H1 (cell line): Measurements from ENCODE around the gene TBCB. TPM values are rescaled to one million over a fixed set of nuclear protein-coding genes. Genes with fewer than 3 reads are reported as not detected.

Experiments used
- CTCF ChIA-PET: fragments of 300-600 bp; sonication (Branson Sonifier 250); formaldehyde crosslinking; loops from one replicate; lab custom pipeline; 2021; ENCODE audit not compliant: partially characterized antibody; lab: Charles Lee
- POLR2A ChIA-PET: fragments of 300-600 bp; sonication (Branson Sonifier 250); formaldehyde crosslinking; loops from one replicate; lab custom pipeline; 2021; ENCODE audit warnings: inconsistent platforms; ENCODE audit not compliant: partially characterized antibody; lab: Charles Lee
- DNase-seq, 2 experiments: peaks; one replicate each; pipeline versions ENCODE4 v3.0.0 to v3.0.0-alpha.2; 2010 to 2022; ENCODE audit warnings: low spot score in 2 of 2, low read depth in 1 of 2, mixed read lengths in 1 of 2
- FAIRE-seq: peaks from 2 replicates; lab custom pipeline; 2011; peaks lifted over from hg19 to GRCh38; lab: Jason Lieb, UNC
- H2AFZ ChIP-seq: 2 replicates; pipeline ENCODE4 v1.8.1; 2012; ENCODE audit warnings: low read length, inconsistent platforms
- H2AK5ac ChIP-seq: 2 replicates; pipeline ENCODE4 v1.6.1; 2013; ENCODE audit warnings: low read depth, low read length
- H2BK120ac ChIP-seq: replicated peaks from 2 replicates; pipeline ENCODE3; 2013; ENCODE audit warnings: low read depth, low read length, inconsistent platforms
- H2BK12ac ChIP-seq: 2 replicates; pipeline ENCODE4 v1.6.1; 2013; ENCODE audit warnings: low read depth, low read length
- H2BK15ac ChIP-seq: 2 replicates; pipeline ENCODE4 v1.6.1; 2013; ENCODE audit warnings: low read length
- H2BK20ac ChIP-seq: 2 replicates; pipeline ENCODE4 v1.6.1; 2013; ENCODE audit warnings: low read length
- H2BK5ac ChIP-seq: 2 replicates; pipeline ENCODE4 v1.6.1; 2013; ENCODE audit warnings: low read depth, low read length
- H3K14ac ChIP-seq: 2 replicates; pipeline ENCODE4 v1.6.1; 2013; ENCODE audit warnings: inconsistent platforms; ENCODE audit not compliant: insufficient read length
- H3K18ac ChIP-seq: 2 replicates; pipeline ENCODE4 v1.6.1; 2013; ENCODE audit warnings: low read length; ENCODE audit errors: extremely low read depth
- H3K23ac ChIP-seq: 2 replicates; pipeline ENCODE4 v1.6.1; 2013; ENCODE audit warnings: inconsistent platforms; ENCODE audit not compliant: insufficient read length
- H3K23me2 ChIP-seq: 2 replicates; pipeline ENCODE4 v1.6.1; 2013; ENCODE audit warnings: low read depth, low read length
- H3K27ac ChIP-seq: 2 replicates; pipeline ENCODE4 v1.6.1; 2011; ENCODE audit warnings: low read depth, low read length, inconsistent platforms
- H3K27me3 ChIP-seq, 4 experiments: replicated peaks in 1 of 4; 1 replicate in 1 of 4; 2 replicates in 3 of 4; pipeline versions ENCODE4 v1.6.1 to v1.8.1; 2011 to 2013; ENCODE audit warnings: low read length in 3 of 4, mild to moderate bottlenecking in 3 of 4, inconsistent platforms in 2 of 4, mixed read lengths in 2 of 4, moderate library complexity in 1 of 4; ENCODE audit not compliant: control insufficient read depth in 3 of 4, insufficient read depth in 3 of 4; ENCODE audit errors: extremely low read depth in 1 of 4
- H3K36me3 ChIP-seq, 4 experiments: 2 replicates each; pipeline versions ENCODE4 v1.6.1 to v1.8.1; 2011 to 2013; ENCODE audit warnings: mild to moderate bottlenecking in 4 of 4, low read length in 3 of 4, moderate library complexity in 2 of 4, control low read depth in 1 of 4, inconsistent platforms in 1 of 4; ENCODE audit not compliant: insufficient read depth in 4 of 4, control insufficient read depth in 2 of 4
- H3K4ac ChIP-seq: replicated peaks from 2 replicates; pipeline ENCODE3; 2013; ENCODE audit warnings: low read length, low read depth, mixed read lengths, inconsistent platforms; ENCODE audit not compliant: insufficient read length
- H3K4me1 ChIP-seq, 4 experiments: replicated peaks in 1 of 4; 1 replicate in 1 of 4; 2 replicates in 3 of 4; pipeline versions ENCODE4 v1.6.1 to v1.8.1; 2011 to 2013; ENCODE audit warnings: low read length in 3 of 4, inconsistent platforms in 2 of 4, mixed read lengths in 1 of 4; ENCODE audit not compliant: insufficient read depth in 4 of 4, control insufficient read depth in 3 of 4
- H3K4me2 ChIP-seq, 2 experiments: 2 replicates each; pipeline versions ENCODE4 v1.6.1 to v1.8.1; 2011 to 2013; ENCODE audit warnings: low read depth in 2 of 2, low read length in 2 of 2, control low read depth in 1 of 2, inconsistent platforms in 1 of 2, mild to moderate bottlenecking in 1 of 2; ENCODE audit not compliant: insufficient read depth in 1 of 2
- H3K4me3 ChIP-seq, 4 experiments: fragments of 200-600, 300-600 bp in 1 of 4; sonication (generic), shearing (Covaris generic), sonication (Bioruptor Twin) in 1 of 4; 2 replicates each; pipeline versions ENCODE4 v1.5.1 to v1.8.1; 2011 to 2016; ENCODE audit warnings: low read length in 4 of 4, low read depth in 3 of 4, control low read depth in 2 of 4, inconsistent platforms in 2 of 4, mild to moderate bottlenecking in 2 of 4, mixed read lengths in 1 of 4, moderate library complexity in 1 of 4; ENCODE audit not compliant: insufficient read depth in 2 of 4; ENCODE audit errors: extremely low read depth in 1 of 4
- H3K56ac ChIP-seq: replicated peaks from 2 replicates; pipeline ENCODE3; 2013; ENCODE audit warnings: low read depth, mild to moderate bottlenecking, mixed read lengths, low read length, inconsistent platforms; ENCODE audit not compliant: insufficient read length
- H3K79me1 ChIP-seq: 2 replicates; pipeline ENCODE4 v1.6.1; 2013; ENCODE audit warnings: low read depth, low read length, control low read depth
- H3K79me2 ChIP-seq, 2 experiments: 2 replicates each; pipeline versions ENCODE4 v1.6.1 to v1.8.1; 2012 to 2013; ENCODE audit warnings: low read length in 2 of 2, mild to moderate bottlenecking in 2 of 2, inconsistent platforms in 1 of 2; ENCODE audit not compliant: insufficient read depth in 2 of 2, control insufficient read depth in 1 of 2
- H3K9ac ChIP-seq, 4 experiments: replicated peaks in 1 of 4; 1 replicate in 1 of 4; 2 replicates in 3 of 4; pipeline versions ENCODE4 v1.6.1 to v1.8.1; 2011 to 2013; ENCODE audit warnings: low read depth in 3 of 4, low read length in 3 of 4, control low read depth in 2 of 4, mild to moderate bottlenecking in 2 of 4, moderate library complexity in 2 of 4, inconsistent platforms in 1 of 4; ENCODE audit errors: extremely low read depth in 1 of 4
- H3K9me3 ChIP-seq, 2 experiments: 2 replicates each; pipeline versions ENCODE4 v1.6.1 to v1.8.1; 2012 to 2013; ENCODE audit warnings: mild to moderate bottlenecking in 2 of 2, moderate library complexity in 2 of 2, control low read depth in 1 of 2, inconsistent platforms in 1 of 2, low read depth in 1 of 2, low read length in 1 of 2, mixed read lengths in 1 of 2; ENCODE audit not compliant: insufficient read depth in 2 of 2
- H4K20me1 ChIP-seq, 2 experiments: replicated peaks in 1 of 2; 2 replicates each; pipeline versions ENCODE3 to v1.8.1; 2011 to 2013; ENCODE audit warnings: inconsistent platforms in 2 of 2, low read length in 2 of 2, mild to moderate bottlenecking in 1 of 2; ENCODE audit not compliant: insufficient read depth in 2 of 2, control insufficient read depth in 1 of 2
- H4K5ac ChIP-seq: 2 replicates; pipeline ENCODE4 v1.6.1; 2013; ENCODE audit warnings: low read length, low read depth, mixed read lengths, inconsistent platforms; ENCODE audit not compliant: insufficient read length
- H4K8ac ChIP-seq: 2 replicates; pipeline ENCODE4 v1.8.0; 2013; ENCODE audit warnings: mild to moderate bottlenecking, moderate library complexity, low read length, inconsistent platforms; ENCODE audit not compliant: insufficient read depth; ENCODE audit errors: extremely low read depth
- H4K91ac ChIP-seq: replicated peaks from 2 replicates; pipeline ENCODE3; 2013; ENCODE audit warnings: low read length, mixed read lengths, inconsistent platforms; ENCODE audit not compliant: insufficient read length
- CBX5 ChIP-seq: fragments of 300-800, 300-1000 bp; sonication (generic); IDR thresholded peaks from 2 replicates; pipeline ENCODE4 v1.7.1; 2016; ENCODE audit warnings: antibody characterized with exemption, low read length, low read depth
- CEBPB ChIP-seq: IDR thresholded peaks from 2 replicates; pipeline ENCODE4 v1.6.1; 2012; ENCODE audit warnings: low read depth, low read length
- EGR1 ChIP-seq: IDR thresholded peaks from 2 replicates; pipeline ENCODE4 v1.6.1; 2011; ENCODE audit warnings: low read depth, low read length, borderline replicate concordance
- GABPA ChIP-seq: IDR thresholded peaks from 2 replicates; pipeline ENCODE4 v1.6.1; 2011; ENCODE audit warnings: mild to moderate bottlenecking, low read length, moderate library complexity, borderline replicate concordance; ENCODE audit not compliant: insufficient read depth
- KDM5A ChIP-seq: fragments of 200-600 bp; IDR thresholded peaks from 2 replicates; pipeline ENCODE4 v1.7.1; 2012; ENCODE audit warnings: mild to moderate bottlenecking, low read length, inconsistent platforms, mixed read lengths
- POLR2AphosphoS5 ChIP-seq: IDR thresholded peaks from 2 replicates; pipeline ENCODE4 v1.6.1; 2011; ENCODE audit warnings: low read depth, low read length
- POU5F1 ChIP-seq: IDR thresholded peaks from 2 replicates; pipeline ENCODE4 v1.6.1; 2011; ENCODE audit warnings: low read depth, mild to moderate bottlenecking, low read length, moderate library complexity
- RNF2 ChIP-seq: fragments of 200-900, 300-1000 bp; sonication (generic); IDR thresholded peaks from 2 replicates; pipeline ENCODE4 v1.7.1; 2016; ENCODE audit warnings: borderline replicate concordance, low read depth, mild to moderate bottlenecking, antibody characterized with exemption, low read length; ENCODE audit not compliant: poor library complexity, severe bottlenecking; ENCODE audit errors: missing control alignments
- SRF ChIP-seq: IDR thresholded peaks from 2 replicates; pipeline ENCODE4 v1.6.1; 2011; ENCODE audit warnings: mild to moderate bottlenecking, low read depth, low read length, moderate library complexity
- WGBS, 2 experiments: shearing (Covaris generic) in 1 of 2; methylation state at CpG; one replicate each; pipeline versions ENCODE4 v1.1.6 to v1.1.7; 2013 to 2015; ENCODE audit warnings: low lambda C conversion rate in 2 of 2, mixed read lengths in 2 of 2, inconsistent platforms in 1 of 2, low coverage in 1 of 2, missing lambda C conversion rate in 1 of 2; ENCODE audit not compliant: insufficient replicate concordance in 2 of 2, insufficient coverage in 1 of 2, insufficient read length in 1 of 2; ENCODE audit errors: extremely low coverage in 1 of 2, missing lambda C conversion rate in 1 of 2; 5-methylcytosine and 5-hydroxymethylcytosine counted together
- polyA plus RNA-seq, 7 experiments: library from polyadenylated mRNA; depleted of rRNA in 3 of 7; stranded (reverse) in 5 of 7; unstranded in 2 of 7; fragments of >200 nt in 5 of 7; fragments of 200-250 nt in 2 of 7; gene quantifications; 1 replicate in 5 of 7; 2 replicates in 1 of 7; 4 replicates in 1 of 7; pipeline versions ENCODE4 v1.2.1 to v1.2.3, GENCODE V29; 2011 to 2013; ENCODE audit warnings: missing spikeins in 2 of 7, mixed read lengths in 2 of 7
- total RNA-seq: library from RNA; stranded (reverse); fragmentation: NEBNext Ultra II Directional; extraction: Animal tissue kit (Norgen Biotek cat#: 25700); gene quantifications from 2 replicates; pipeline ENCODE4 v1.2.1, GENCODE V29; 2021
- TF ChIP-seq, protein P1 (sequence below): IDR thresholded peaks from 2 replicates; pipeline ENCODE4 v1.6.1; 2012; ENCODE audit warnings: low read length, inconsistent platforms
- TF ChIP-seq, protein P2 (sequence below): IDR thresholded peaks from 2 replicates; pipeline ENCODE4 v1.6.1; 2011; ENCODE audit warnings: low read depth, mild to moderate bottlenecking, low read length; ENCODE audit not compliant: insufficient read depth

TBCB gene
- total and polyA plus RNA-seq, 2 of the 8 experiments (the other 6 are each of a cell fraction or from before 2014, with no cell fraction given) = 153 to 286 TPM

DNA sequence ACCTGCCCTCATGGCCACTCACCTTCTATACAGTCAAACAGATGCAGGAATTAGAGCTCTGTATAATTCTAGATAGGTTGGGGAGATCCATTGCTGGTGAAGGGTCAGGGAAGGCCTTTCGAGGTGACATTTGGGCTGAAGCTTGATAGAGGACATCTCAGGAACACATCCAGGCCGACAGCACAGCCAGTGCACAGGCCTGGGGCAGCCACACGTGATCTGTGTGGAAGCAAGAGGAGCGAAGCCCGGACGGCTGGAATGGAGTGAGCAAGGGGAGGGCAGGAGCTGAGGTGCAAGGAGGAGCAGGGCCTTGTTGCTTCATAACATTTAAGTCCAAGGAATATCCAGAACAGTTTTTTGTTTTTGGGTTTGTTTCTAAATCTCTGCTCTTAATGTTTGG lies 8.8 kb upstream of the TBCB start:
- no peak overlapping the region for H3K23ac ChIP-seq
- no peak overlapping the region for H3K56ac ChIP-seq
- no peak overlapping the region for H3K9ac ChIP-seq
- no peak for TF ChIP-seq RNF2
- no peak for TF ChIP-seq EGR1
- TF ChIP-seq SRF = no peak
- no peak for TF ChIP-seq POU5F1
- TF ChIP-seq GABPA = no peak
- TF ChIP-seq, protein P1, sequence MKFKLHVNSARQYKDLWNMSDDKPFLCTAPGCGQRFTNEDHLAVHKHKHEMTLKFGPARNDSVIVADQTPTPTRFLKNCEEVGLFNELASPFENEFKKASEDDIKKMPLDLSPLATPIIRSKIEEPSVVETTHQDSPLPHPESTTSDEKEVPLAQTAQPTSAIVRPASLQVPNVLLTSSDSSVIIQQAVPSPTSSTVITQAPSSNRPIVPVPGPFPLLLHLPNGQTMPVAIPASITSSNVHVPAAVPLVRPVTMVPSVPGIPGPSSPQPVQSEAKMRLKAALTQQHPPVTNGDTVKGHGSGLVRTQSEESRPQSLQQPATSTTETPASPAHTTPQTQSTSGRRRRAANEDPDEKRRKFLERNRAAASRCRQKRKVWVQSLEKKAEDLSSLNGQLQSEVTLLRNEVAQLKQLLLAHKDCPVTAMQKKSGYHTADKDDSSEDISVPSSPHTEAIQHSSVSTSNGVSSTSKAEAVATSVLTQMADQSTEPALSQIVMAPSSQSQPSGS = no peak
- no peak for TF ChIP-seq KDM5A
- no peak for TF ChIP-seq POLR2AphosphoS5
- no peak for TF ChIP-seq CEBPB
- TF ChIP-seq, protein P2, sequence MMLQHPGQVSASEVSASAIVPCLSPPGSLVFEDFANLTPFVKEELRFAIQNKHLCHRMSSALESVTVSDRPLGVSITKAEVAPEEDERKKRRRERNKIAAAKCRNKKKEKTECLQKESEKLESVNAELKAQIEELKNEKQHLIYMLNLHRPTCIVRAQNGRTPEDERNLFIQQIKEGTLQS = no peak
- no peak for TF ChIP-seq CBX5
- no peak overlapping the region for H3K4me2 ChIP-seq
- no peaks in the 10 kb centered on the region for H3K23me2 ChIP-seq
- H3K79me2 ChIP-seq = no peaks in the 10 kb centered on the region
- no peak overlapping the region for H3K18ac ChIP-seq
- no peak overlapping the region for H4K5ac ChIP-seq
- H2AFZ ChIP-seq = no peak overlapping the region
- DNase-seq (no peak), FAIRE-seq (no peak)
- no peak overlapping the region for H2BK5ac ChIP-seq
- H3K27me3 ChIP-seq = no peaks in the 10 kb centered on the region
- POLR2A ChIA-PET = interaction anchor here (1.0 to 1.3 kb wide), 2 partner anchors 13 to 43 kb away, joined by 3 read pairs; no protein-coding TSS in a partner anchor
- H3K27ac ChIP-seq = no peak overlapping the region
- CTCF ChIA-PET = interaction anchor here (1.3 to 1.4 kb wide), 2 partner anchors 45 to 48 kb away, joined by 3 read pairs; no protein-coding TSS in a partner anchor
- peaks cover 12 to 37% (median 32%) of the 10 kb centered on the region in 4 experiments; a peak in 7 of 8 replicates for H3K36me3 ChIP-seq
- no peaks in the 10 kb centered on the region for H3K9me3 ChIP-seq
- no peak overlapping the region for H2BK120ac ChIP-seq
- no peaks in the 10 kb centered on the region; the same call in 1 of the 2 replicates for H3K79me1 ChIP-seq
- H3K4me1 ChIP-seq = peaks cover 5 to 16% (median 10%) of the 10 kb centered on the region in 4 experiments
- H3K14ac ChIP-seq = no peak overlapping the region
- no peak overlapping the region for H3K4ac ChIP-seq
- no peak overlapping the region for H4K91ac ChIP-seq
- no peak overlapping the region for H2BK12ac ChIP-seq
- 93% methylated on average over 6 of the region's 6 CpGs; no CpG with 5 or more reads in 1 of the 2 experiments for WGBS, 2 experiments
- no peak overlapping the region for H2BK15ac ChIP-seq
- no peak overlapping the region for H2BK20ac ChIP-seq
- H2AK5ac ChIP-seq = no peak overlapping the region
- H4K8ac ChIP-seq = no peak overlapping the region
- H4K20me1 ChIP-seq = peaks cover 0 to 3% of the 10 kb centered on the region in 2 experiments
- no peak overlapping the region for H3K4me3 ChIP-seq
